T follicular helper cell (primary cell): ENCODE results near the gene POU6F2.
"Not testable (repeated sequence)": the region's sequence is repeated elsewhere in the genome, so short reads cannot be mapped to it uniquely, and the experiment has no call there.

ENCODE experiments used
- DNase-seq: peaks from one replicate; pipeline ENCODE4 v3.0.0-alpha.2; 2020; ENCODE audit warnings: low read depth

Gene POU6F2

DNA sequence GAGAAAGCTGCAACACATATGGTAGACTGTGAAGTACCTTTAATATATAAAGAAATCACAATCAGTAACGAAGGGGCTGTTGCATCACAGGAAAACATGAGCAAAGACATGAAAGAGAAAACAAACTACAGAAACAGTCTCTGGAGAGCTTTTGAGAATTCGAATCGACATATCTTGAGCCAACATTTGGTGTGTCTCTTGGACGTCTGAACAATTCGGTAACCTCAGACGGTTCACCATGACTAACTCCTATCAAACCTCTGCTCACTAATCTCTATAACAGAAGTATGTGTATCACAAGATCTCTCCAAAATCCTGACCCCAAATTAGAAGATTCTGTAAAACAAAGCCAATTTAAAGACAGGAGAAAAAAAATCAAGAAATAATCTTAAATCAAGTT, 326.5 kb downstream of the POU6F2 start:
- no peak for DNase-seq

- no peak for DNase-seq
Measured at GRCh38 chr7:39304668-39305405, 327.1 kb downstream of the POU6F2 start.

- no peak for DNase-seq
Measured at GRCh38 chr7:39306016-39306570, 328.4 kb downstream of the POU6F2 start.

DNA sequence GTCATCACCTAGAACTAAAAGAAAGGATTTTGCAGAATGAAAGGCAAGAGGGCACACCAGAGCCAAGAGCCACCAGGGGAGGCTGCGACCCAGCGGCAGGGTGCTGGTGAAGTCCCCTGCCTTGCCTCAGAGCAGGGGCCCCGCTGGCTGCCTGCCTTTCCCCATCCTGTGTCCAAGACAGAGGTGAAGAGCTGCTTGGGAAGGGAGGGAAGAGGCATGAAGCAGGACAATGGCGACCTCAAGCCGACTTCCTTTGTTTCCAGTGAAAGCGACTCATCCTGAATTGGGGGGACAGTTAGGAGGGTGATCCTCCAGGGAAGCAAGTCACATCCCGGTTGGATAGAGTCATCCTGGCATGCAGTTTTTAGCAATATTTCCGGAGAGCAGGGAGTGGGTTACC, 333.0 kb downstream of the POU6F2 start:
- DNase-seq: no peak

DNA sequence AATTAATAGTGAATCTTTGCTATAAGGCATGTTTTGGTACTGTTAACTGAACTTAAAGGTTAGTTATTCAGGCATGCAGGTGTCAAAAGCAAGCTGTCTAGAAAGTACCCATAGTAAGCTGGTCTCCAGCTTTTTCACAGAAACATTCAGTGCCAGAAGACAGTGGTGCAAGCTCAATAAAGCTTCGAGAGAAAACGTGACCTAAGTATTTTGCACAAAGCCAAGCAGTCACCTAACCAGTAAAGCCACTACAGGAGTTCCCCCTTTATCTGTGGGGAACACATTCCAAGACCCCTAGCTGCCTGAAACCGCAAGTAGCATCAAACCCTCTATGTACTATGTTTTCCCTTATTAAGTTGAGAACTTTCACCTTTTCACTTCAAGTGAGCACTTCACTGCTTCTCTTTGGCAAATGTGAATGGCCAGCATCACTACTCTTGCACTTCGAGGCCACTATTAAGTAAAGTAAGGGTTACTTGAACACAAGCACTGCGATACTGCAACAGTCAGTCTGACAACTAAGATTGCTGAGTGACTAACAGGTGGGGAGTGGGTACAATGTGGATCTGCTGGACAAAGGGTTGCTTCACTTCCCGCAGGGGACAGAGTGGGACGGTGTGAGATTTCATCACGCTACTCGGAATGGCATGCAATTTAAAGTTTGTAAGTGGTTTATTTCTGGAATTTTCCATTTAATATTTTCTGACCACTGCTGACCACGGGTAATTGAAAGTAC, 334.7 kb downstream of the POU6F2 start:
- DNase-seq: no peak

- DNase-seq: no peak
Measured at GRCh38 chr7:39313376-39313775, 335.7 kb downstream of the POU6F2 start.

DNA sequence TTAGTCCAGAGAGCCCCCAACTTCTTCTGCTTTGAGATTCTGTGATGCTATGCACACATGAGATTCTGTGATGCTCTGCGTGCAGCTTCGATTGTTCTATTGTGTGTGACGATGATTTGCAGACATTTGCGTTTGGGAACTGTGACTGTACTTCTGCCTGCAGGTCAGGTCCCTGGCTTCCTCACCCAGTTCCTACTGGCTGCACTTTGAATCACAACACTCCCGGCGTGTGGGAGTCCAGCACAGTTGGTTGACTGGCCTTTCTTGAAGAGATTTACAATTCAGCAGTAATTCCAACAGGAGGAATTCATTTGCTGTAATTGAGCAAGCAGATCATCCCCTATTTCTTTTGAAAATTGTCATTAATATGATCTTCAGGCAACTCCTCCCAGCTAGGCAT, 336.3 kb downstream of the POU6F2 start:
- no peak for DNase-seq

- DNase-seq: no peak
Measured at GRCh38 chr7:39317107-39317506, 339.4 kb downstream of the POU6F2 start.

GRCh38 chr7:39317896-39318295, 340.2 kb downstream of the POU6F2 start:
- no peak for DNase-seq

DNA sequence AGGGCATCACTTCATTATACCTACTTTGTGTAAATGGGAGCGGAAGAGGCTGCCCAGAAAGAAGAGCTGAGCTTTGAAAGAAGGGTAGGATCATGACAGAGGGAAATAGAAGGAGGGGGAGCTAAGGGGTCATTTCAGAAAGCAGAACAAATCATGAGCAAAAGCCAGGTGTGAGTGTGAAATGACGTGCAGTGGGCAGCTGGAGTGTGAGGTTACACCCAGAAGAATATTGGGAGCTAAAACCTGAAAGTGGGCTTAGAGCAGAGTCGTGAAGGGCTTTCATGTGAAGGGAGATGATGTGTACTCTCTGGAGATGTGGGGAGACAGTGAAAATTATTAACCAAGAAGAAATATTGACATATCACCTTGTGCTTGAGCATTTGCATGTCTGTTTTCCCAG, 343.5 kb downstream of the POU6F2 start:
- DNase-seq: no peak

GRCh38 chr7:39321909-39322498, 344.3 kb downstream of the POU6F2 start:
- DNase-seq: no peak

- no peak for DNase-seq
Measured at GRCh38 chr7:39324139-39324760, 346.5 kb downstream of the POU6F2 start.

- not testable (repeated sequence) for DNase-seq
Measured at GRCh38 chr7:39331607-39332006, 353.9 kb downstream of the POU6F2 start.

- DNase-seq: no peak
Measured at GRCh38 chr7:39332142-39332541, 354.4 kb downstream of the POU6F2 start.

- no peak for DNase-seq
Measured at GRCh38 chr7:39333701-39334100, 356.0 kb downstream of the POU6F2 start.

DNA sequence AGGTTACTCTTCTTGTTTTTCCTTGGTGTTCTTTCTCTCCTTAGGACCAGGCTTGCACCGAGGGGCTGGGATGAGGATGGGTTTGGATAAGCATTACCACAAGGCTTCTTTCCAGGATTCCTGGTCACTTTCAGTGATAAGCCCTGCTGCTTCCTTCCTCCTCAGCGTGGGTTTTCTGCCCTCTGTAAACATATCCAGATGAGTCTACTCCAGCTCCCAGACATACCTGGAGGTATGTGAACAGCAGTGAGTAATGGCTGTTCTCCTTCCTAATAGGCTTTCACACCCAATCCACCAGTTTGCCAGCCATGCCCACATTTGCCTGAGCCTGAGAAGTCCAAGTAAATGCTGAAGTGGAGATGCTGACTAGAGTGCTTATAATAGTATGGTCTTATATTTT, 358.7 kb downstream of the POU6F2 start:
- DNase-seq: no peak

DNA sequence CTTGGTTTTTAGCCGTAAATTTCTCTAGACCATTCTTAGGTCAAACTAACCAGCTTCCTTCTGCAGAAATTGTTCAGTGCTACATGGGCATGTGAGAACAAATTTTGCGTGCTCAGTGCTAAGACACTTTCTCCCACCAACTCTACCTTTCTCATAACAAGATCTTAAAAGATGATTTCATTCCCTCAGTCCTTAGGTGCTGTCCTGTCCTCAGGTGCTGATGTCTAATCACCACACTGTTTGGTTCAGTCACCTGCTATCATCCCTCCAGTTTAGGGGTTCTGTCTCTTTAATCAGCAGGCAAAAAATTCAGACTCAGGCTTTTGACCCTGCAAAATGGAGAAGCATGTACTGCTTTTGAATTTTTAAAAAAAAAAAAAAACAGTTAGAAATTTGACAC, 361.0 kb downstream of the POU6F2 start:
- DNase-seq: no peak

GRCh38 chr7:39339591-39339990, 361.9 kb downstream of the POU6F2 start:
- DNase-seq: no peak

DNA sequence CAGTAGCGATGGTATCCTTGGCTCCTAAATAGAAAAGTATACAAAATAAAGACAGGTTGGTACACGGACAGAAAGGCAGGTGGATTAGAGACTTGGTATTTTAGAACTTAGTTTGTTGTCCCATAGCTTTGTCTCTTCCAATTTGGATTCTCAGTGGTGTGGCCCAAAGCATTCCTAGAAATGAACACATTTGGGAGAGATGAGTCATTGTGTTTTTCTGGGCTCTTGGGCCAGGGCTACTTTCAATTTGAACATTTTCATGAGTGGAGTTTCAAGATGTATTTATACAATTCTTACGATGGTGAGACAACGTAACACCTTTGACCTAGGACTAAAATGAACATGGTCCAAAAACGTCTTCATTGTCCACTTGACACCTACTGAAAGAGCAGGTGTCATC, 363.4 kb downstream of the POU6F2 start:
- DNase-seq: no peak

DNA sequence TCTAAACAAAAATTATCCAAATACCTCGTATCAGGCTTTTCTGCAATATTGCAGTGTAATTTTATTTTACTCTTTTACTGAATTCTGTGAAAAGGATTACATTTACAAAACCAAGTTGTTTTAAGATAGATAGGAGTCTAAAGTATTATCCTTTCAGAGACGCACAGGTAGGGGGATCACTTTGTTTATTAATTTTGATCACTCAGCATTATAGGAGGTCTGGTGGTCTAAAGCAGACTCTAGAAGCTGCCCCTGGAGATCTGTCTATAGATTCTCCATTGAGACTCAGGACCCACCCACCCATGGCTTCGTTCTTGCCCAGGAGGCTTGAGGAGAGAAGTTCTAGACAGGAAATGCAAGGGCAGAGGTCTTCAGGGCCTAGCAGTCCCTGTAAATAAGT, 365.1 kb downstream of the POU6F2 start:
- DNase-seq: no peak

- no peak for DNase-seq
Measured at GRCh38 chr7:39349452-39350123, 371.9 kb downstream of the POU6F2 start.
